ENCODE data around the gene EHD4.

GRCh38 chr15:42018306-42019224, 46.2 kb upstream of the EHD4 start:
- TF ChIP-seq EZH2phosphoT487 (IDR thresholded peaks at IDR 0.05; ENCODE audit: low read depth) (no peak), CTCF (IDR thresholded peaks at IDR 0.05; ENCODE audit: low read depth, low read length) (no peak)
